ENCODE results near the gene PIAS3. TPM values are rescaled to one million over a fixed set of nuclear protein-coding genes. Genes with fewer than 3 reads are reported as not detected.

The PIAS3 gene
- total RNA-seq, 2 experiments from 2014 or later, result 17.6 to 17.7 TPM

DNA sequence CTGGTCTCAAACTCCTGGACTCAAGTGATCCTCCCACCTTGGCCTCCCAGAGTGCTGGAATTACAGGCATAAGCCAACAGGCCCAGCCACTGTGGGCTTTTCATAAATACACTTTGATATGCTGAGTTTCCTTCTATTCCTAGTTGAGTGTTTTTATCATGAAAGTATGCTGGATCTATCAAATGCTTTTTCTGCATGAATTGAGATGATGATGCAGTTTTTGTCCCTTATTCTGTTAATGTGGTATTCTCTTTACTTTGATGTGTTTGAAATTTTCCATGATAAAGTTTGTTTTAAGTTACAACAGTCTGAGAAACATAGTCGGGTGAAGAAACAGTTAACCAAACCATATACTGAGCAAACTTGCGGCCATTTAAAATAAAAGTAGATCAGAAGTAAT, 59.1 kb downstream of the PIAS3 start:
- ChIA-PET POLR2A (no interaction called here), CTCF (no interaction called here)

Other genes starting within 250 kb of the PIAS3 start
- gene PDZK1, start 151.7 kb downstream of the PIAS3 start, total RNA-seq, result under 1 TPM in 1 of 2 experiments, not detected in 1; 0.21 TPM
- gene CD160, start 139.6 kb downstream of the PIAS3 start, total RNA-seq, result 10 to 100 TPM; 49.0 to 57.8 TPM
- gene RNF115, start 35.0 kb downstream of the PIAS3 start, total RNA-seq, result 10 to 100 TPM; 16.3 to 16.4 TPM
- 10 to 100 TPM; 55.8 to 56.3 TPM for gene POLR3C, start 34.9 kb downstream of the PIAS3 start, total RNA-seq
- 1 to 10 TPM; 2.6 to 2.9 TPM for gene NUDT17, start 13.5 kb downstream of the PIAS3 start, total RNA-seq
- gene ANKRD35, start 26.8 kb upstream of the PIAS3 start, total RNA-seq, result 1 to 10 TPM in 1 of 2 experiments, under 1 TPM in 1; 0.82 to 1.2 TPM
- 1 to 10 TPM; 2.4 to 2.8 TPM for gene ITGA10, start 51.0 kb upstream of the PIAS3 start, total RNA-seq
- 10 to 100 TPM; 33.6 to 34.0 TPM for gene PEX11B, start 59.6 kb upstream of the PIAS3 start, total RNA-seq
- 100 to 1,000 TPM; 375 to 376 TPM for gene RBM8A, start 68.4 kb upstream of the PIAS3 start, total RNA-seq
- gene LIX1L, start 98.9 kb upstream of the PIAS3 start, total RNA-seq, result 10 to 100 TPM; 38.1 to 39.3 TPM
- gene ANKRD34A, start 105.5 kb upstream of the PIAS3 start, total RNA-seq, result 10 to 100 TPM in 1 of 2 experiments, 1 to 10 TPM in 1; 10.0 to 13.2 TPM
- 10 to 100 TPM; 18.1 to 21.9 TPM for gene POLR3GL, start 105.6 kb upstream of the PIAS3 start, total RNA-seq
- 10 to 100 TPM; 62.1 to 62.8 TPM for gene TXNIP, start 137.5 kb upstream of the PIAS3 start, total RNA-seq
- not detected for gene HJV, start 162.7 kb upstream of the PIAS3 start, total RNA-seq